Lower leg skin (tissue), 4 donors: ENCODE results near the gene MAJIN. TPM values are rescaled to one million over a fixed set of nuclear protein-coding genes. Genes with fewer than 3 reads are reported as not detected.

Source experiments
- DNase-seq, 2 donors: peaks; one replicate each; pipeline ENCODE4 v3.0.0-alpha.2; 2019; ENCODE audit warnings: low spot score in 2 of 2
- H3K4me3 ChIP-seq: fragments of 200-600 bp; sonication (generic); 2 replicates; pipeline ENCODE4 v1.5.1; 2017; ENCODE audit warnings: mild to moderate bottlenecking, low read depth; ENCODE audit not compliant: poor library complexity, severe bottlenecking
- POLR2A ChIP-seq, 2 donors: fragments of 450-650 bp; IDR thresholded peaks; one replicate each; pipeline ENCODE4 v1.6.1; 2016 to 2017; ENCODE audit warnings: antibody characterized with exemption in 2 of 2, mild to moderate bottlenecking in 1 of 2, moderate library complexity in 1 of 2
- WGBS, 2 donors: methylation state at CpG; one replicate each; pipeline ENCODE4 v1.1.5; 2018; 5-methylcytosine and 5-hydroxymethylcytosine counted together
- intact Hi-C: fragments of 100-400 bp; cut with DNase I; formaldehyde crosslinking; loops from one replicate; pipeline ENCODE4 v1.15.0; 2023; ENCODE audit warnings: low total_unique reads
- total RNA-seq, 4 donors: library from RNA; depleted of rRNA; stranded (reverse); fragments of >200 nt; gene quantifications; one replicate each; pipeline ENCODE4 v1.1.0, GENCODE V29; 2016
- TF ChIP-seq, protein P1 (sequence below), 3 donors: fragments of 450-650 bp; IDR thresholded peaks; one replicate each; pipeline ENCODE4 v1.5.1; 2016; ENCODE audit warnings: antibody characterized with exemption in 3 of 3, mild to moderate bottlenecking in 3 of 3, moderate library complexity in 2 of 3

Gene MAJIN
- total RNA-seq, 4 donors from 2014 or later: not detected

- no peak overlapping the region for H3K4me3 ChIP-seq
- TF ChIP-seq, protein P1, sequence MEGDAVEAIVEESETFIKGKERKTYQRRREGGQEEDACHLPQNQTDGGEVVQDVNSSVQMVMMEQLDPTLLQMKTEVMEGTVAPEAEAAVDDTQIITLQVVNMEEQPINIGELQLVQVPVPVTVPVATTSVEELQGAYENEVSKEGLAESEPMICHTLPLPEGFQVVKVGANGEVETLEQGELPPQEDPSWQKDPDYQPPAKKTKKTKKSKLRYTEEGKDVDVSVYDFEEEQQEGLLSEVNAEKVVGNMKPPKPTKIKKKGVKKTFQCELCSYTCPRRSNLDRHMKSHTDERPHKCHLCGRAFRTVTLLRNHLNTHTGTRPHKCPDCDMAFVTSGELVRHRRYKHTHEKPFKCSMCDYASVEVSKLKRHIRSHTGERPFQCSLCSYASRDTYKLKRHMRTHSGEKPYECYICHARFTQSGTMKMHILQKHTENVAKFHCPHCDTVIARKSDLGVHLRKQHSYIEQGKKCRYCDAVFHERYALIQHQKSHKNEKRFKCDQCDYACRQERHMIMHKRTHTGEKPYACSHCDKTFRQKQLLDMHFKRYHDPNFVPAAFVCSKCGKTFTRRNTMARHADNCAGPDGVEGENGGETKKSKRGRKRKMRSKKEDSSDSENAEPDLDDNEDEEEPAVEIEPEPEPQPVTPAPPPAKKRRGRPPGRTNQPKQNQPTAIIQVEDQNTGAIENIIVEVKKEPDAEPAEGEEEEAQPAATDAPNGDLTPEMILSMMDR (IDR thresholded peaks at IDR 0.05): no peak
- TF ChIP-seq POLR2A (IDR thresholded peaks at IDR 0.05): no peak
- intact Hi-C loops: no loop called here
- DNase-seq: no peak
- WGBS, 2 donors: 87 to 91% methylated on average over 6 to 7 of the region's 7 CpGs
Observed at GRCh38 chr11:64911142-64911541, 60.8 kb downstream of the MAJIN start.

DNA sequence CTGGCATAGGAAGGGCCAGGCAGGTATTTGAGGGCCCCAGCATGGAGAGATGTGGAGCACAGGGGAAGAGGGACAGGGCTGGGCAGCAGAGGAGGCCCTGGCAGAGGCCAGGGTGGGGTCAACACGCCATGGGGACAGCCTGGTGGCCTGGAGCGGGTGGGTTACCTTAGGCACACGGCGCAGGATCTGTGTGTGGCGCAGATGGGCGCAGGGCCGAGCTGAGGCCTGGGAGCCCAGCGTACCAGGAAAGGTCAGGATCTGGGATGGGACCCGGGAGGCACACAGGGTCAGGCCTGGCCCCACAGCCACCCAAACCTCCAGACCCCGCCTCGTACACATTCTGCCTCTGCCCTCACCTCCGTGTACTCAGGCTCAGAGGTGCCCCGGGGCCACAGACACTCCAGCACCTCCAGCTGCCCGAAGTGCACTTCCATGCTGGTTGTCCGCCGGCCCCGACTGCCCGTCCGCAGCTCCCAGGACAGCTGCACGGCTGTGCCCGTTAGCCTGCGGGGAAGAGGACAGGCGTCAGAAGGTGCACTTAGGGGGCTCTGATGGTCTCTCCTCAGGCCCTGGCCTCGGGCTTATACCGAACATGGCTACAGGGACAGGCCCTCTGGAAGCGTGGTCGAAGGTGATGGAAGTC is 61.3 kb downstream of the MAJIN start:
- WGBS, 2 donors: 91 to 95% methylated on average over 22 to 23 of the region's 27 CpGs
- no peak for DNase-seq
- intact Hi-C loops: no loop called here
- H3K4me3 ChIP-seq: no peak overlapping the region
- TF ChIP-seq, protein P1 (IDR thresholded peaks at IDR 0.05): no peak
- TF ChIP-seq POLR2A (IDR thresholded peaks at IDR 0.05): no peak

DNA sequence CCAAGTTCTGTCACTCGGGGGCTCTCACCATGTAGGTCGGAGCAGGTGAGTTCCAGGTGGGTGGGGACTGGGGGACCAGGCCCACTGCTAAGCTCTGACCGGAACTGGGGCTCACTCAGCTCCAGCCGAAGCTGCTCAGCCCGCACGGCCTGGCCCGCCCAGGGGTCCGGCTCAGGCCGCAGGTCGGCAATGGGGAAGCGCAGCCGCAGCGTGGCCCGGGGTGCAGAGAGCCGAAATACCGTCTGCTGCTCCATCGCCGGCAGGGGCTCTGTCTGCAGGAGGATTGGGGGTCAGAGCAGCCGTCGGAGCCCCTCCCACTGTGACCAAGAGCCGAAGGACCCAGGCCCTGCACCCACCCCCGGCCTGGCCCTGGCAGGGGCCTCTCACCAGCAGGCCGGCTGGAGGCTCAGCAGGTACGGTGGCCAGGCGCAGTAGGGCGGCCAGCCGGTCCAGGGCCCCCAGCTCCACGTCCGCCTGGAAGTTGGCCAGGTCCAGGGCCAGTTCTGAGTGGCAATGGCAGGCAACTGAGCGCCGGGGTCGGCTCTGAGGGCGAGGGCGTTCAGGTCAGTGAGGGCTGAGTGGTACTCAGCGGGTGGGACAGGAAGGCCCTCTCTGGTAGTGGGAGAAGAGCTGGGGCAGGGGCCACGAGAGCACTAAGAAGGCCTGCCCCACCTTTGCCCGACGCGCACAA is 62.1 kb downstream of the MAJIN start:
- no peak overlapping the region for H3K4me3 ChIP-seq
- DNase-seq: no peak
- no peak for TF ChIP-seq POLR2A (IDR thresholded peaks at IDR 0.05)
- TF ChIP-seq, protein P1 (IDR thresholded peaks at IDR 0.05): no peak
- intact Hi-C loops: no loop called here
- 88 to 93% methylated on average over 15 of the region's 39 CpGs for WGBS, 2 donors

- TF ChIP-seq, protein P1 (IDR thresholded peaks at IDR 0.05): no peak
- no peak for TF ChIP-seq POLR2A (IDR thresholded peaks at IDR 0.05)
- 88 to 90% methylated on average over 11 of the region's 11 CpGs for WGBS, 2 donors
- H3K4me3 ChIP-seq: no peak overlapping the region
- DNase-seq: no peak
- intact Hi-C loops: no loop called here
Observed at GRCh38 chr11:64908766-64909165, 63.1 kb downstream of the MAJIN start.

DNA sequence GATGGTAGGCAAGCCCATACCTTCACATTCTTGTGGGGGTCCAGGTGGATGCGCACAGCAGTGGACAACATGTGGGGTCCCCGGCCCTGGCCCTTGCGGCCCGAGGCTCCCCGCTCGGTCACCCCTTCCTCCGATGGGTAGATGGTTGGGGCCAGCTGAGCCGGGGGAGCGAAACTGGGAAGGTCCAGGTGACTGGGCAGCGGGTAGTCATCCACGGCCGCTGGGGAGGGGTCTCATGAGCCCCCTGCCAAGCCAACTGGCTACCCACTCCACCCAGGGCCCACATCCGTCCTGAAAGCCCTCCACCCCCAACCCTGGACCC is 65.6 kb downstream of the MAJIN start:
- TF ChIP-seq POLR2A (IDR thresholded peaks at IDR 0.05): no peak
- TF ChIP-seq, protein P1 (IDR thresholded peaks at IDR 0.05): no peak
- DNase-seq: no peak
- 92 to 97% methylated on average over 6 to 13 of the region's 13 CpGs for WGBS, 2 donors
- intact Hi-C loops: no loop called here
- no peak overlapping the region for H3K4me3 ChIP-seq
